ENCODE measurements around the gene CEP104.

The CEP104 gene

GRCh38 chr1:3864884-3865283, 7.9 kb upstream of the CEP104 start:
- peak; percentile 85 for DNase-seq

GRCh38 chr1:3863231-3863935, 6.4 kb upstream of the CEP104 start:
- DNase-seq: peak; percentile 15

GRCh38 chr1:3858231-3858981, 1.4 kb upstream of the CEP104 start:
- peak; percentile 74 for DNase-seq

- DNase-seq: no peak
Observed at GRCh38 chr1:3857791-3858129, 749 bp upstream of the CEP104 start.

GRCh38 chr1:3852711-3853485, 4.1 kb downstream of the CEP104 start:
- no peak for DNase-seq

GRCh38 chr1:3852091-3852490, 4.9 kb downstream of the CEP104 start:
- no peak for DNase-seq

GRCh38 chr1:3851292-3851691, 5.7 kb downstream of the CEP104 start:
- no peak for DNase-seq

GRCh38 chr1:3850857-3851256, 6.2 kb downstream of the CEP104 start:
- DNase-seq: no peak

- DNase-seq: no peak
Observed at GRCh38 chr1:3847081-3847480, 9.9 kb downstream of the CEP104 start.

- DNase-seq: no peak
Observed at GRCh38 chr1:3846541-3846940, 10.5 kb downstream of the CEP104 start.

- DNase-seq: no peak
Observed at GRCh38 chr1:3842912-3843311, 14.1 kb downstream of the CEP104 start.

- no peak for DNase-seq
Observed at GRCh38 chr1:3841491-3841890, 15.5 kb downstream of the CEP104 start.

GRCh38 chr1:3838788-3839187, 18.2 kb downstream of the CEP104 start:
- no peak for DNase-seq

GRCh38 chr1:3837685-3838084, 19.3 kb downstream of the CEP104 start:
- DNase-seq: no peak

- no peak for DNase-seq
Observed at GRCh38 chr1:3837200-3837599, 19.8 kb downstream of the CEP104 start.

- DNase-seq: no peak
Observed at GRCh38 chr1:3836421-3836820, 20.6 kb downstream of the CEP104 start.

- DNase-seq: no peak
Observed at GRCh38 chr1:3834701-3835100, 22.3 kb downstream of the CEP104 start.

GRCh38 chr1:3831689-3832088, 25.3 kb downstream of the CEP104 start:
- DNase-seq: no peak

GRCh38 chr1:3828391-3828790, 28.6 kb downstream of the CEP104 start:
- no peak for DNase-seq

- DNase-seq: no peak
Observed at GRCh38 chr1:3827813-3828307, 29.2 kb downstream of the CEP104 start.

GRCh38 chr1:3825356-3825755, 31.7 kb downstream of the CEP104 start:
- no peak for DNase-seq

GRCh38 chr1:3824650-3825049, 32.4 kb downstream of the CEP104 start:
- no peak for DNase-seq

GRCh38 chr1:3822421-3822820, 34.6 kb downstream of the CEP104 start:
- no peak for DNase-seq

- no peak for DNase-seq
Observed at GRCh38 chr1:3821908-3822307, 35.1 kb downstream of the CEP104 start.
